ENCODE data around the gene KCNJ11.

DNA sequence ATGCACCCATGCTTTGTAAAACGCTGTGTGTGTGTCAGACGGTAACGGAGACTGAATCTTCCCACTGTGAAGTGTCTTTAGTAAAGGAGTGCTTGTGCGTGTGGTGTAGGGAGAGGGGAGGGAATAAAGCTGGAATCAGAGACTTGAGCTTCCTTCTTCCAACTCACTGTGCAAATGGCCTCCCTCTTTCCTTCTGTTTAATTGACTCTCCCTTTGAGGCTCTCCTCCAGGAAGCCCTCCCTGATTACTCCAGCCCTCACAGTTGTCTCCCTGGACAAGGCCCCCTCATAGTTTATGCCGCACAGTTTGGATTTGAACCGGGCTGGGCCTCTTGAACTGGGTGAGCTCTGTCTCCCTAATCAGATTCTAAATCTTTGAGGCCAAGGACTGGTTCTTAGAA, 23.0 kb upstream of the KCNJ11 start:
- TF ChIP-seq, protein P1, sequence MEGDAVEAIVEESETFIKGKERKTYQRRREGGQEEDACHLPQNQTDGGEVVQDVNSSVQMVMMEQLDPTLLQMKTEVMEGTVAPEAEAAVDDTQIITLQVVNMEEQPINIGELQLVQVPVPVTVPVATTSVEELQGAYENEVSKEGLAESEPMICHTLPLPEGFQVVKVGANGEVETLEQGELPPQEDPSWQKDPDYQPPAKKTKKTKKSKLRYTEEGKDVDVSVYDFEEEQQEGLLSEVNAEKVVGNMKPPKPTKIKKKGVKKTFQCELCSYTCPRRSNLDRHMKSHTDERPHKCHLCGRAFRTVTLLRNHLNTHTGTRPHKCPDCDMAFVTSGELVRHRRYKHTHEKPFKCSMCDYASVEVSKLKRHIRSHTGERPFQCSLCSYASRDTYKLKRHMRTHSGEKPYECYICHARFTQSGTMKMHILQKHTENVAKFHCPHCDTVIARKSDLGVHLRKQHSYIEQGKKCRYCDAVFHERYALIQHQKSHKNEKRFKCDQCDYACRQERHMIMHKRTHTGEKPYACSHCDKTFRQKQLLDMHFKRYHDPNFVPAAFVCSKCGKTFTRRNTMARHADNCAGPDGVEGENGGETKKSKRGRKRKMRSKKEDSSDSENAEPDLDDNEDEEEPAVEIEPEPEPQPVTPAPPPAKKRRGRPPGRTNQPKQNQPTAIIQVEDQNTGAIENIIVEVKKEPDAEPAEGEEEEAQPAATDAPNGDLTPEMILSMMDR (IDR thresholded peaks at IDR 0.05 in 4 of 5, conservative IDR thresholded peaks at IDR 0.05 in 1 of 5), result no peak
- no peak for TF ChIP-seq POLR2A (IDR thresholded peaks at IDR 0.05)
